ENCODE measurements around the gene KRT222. TPM values are rescaled to one million over a fixed set of nuclear protein-coding genes. Genes with fewer than 3 reads are reported as not detected.
A peak's percentile ranks its signal among the peaks of the same experiment; 100 is the strongest.

Gene KRT222
- polyA plus RNA-seq, 1 donor (not counting 4 experiments of a cell fraction or from before 2014, with no cell fraction given): 0.76 TPM

DNA sequence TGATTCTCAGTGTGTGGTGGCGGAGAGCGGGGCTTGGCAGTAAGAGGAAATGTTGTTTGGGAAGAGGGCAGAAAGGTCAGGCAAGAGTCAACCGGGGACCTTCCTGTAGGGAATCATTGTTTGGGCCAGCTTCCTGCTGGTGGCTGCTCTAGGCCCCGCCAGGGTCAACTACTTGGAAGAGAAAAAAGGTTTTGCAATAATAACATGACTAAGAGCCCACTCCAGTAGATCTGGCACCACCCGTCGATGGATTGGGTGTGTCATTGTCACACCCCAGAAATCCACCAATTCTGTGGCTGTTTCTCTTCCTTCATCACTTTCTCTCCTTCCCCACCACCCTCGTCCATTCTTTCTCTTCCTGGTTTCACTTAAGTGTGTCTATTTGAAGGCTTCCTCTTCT lies 42.8 kb upstream of the KRT222 start:
- Histone ChIP-seq H4K20me1 (ENCODE audit: control insufficient read depth, extremely low read depth, insufficient read depth, low read length) (no peaks in the 10 kb centered on the region), H3K27me3 (ENCODE audit: control insufficient read depth, extremely low read depth, insufficient read depth, low read length) (no peaks in the 10 kb centered on the region), H3K9me1 (ENCODE audit: control insufficient read depth, extremely low read depth, insufficient read depth, low read length) (no peaks in the 10 kb centered on the region), H3K27ac (ENCODE audit: control insufficient read depth, insufficient read depth, low read length) (no peak overlapping the region), H2AFZ (ENCODE audit: control insufficient read depth, low read length) (no peak overlapping the region), H3K36me3 (ENCODE audit: control insufficient read depth in 2 of 2, extremely low read depth in 1 of 2, insufficient read depth in 2 of 2, low read length in 2 of 2) (no peaks in the 10 kb centered on the region), H3K4me2 (ENCODE audit: control insufficient read depth, extremely low read depth, insufficient read depth, low read depth, low read length) (no peak overlapping the region), H3K4me3 (ENCODE audit: control insufficient read depth in 2 of 3, extremely low read depth in 1 of 3, insufficient read depth in 2 of 3, low read depth in 1 of 3, low read length in 3 of 3) (no peak overlapping the region), H3K4me1 (ENCODE audit: control insufficient read depth, extremely low read depth, insufficient read depth, low read length) (peaks cover 7% of the 10 kb centered on the region), H3K79me2 (ENCODE audit: control insufficient read depth, insufficient read depth, low read length) (no peaks in the 10 kb centered on the region), H3K9ac (ENCODE audit: control insufficient read depth, extremely low read depth, insufficient read depth, low read length) (no peak overlapping the region), H3K9me3 (ENCODE audit: control insufficient read depth, low read depth, low read length) (no peaks in the 10 kb centered on the region)
- DNase-seq (ENCODE audit: low read depth, low spot score) (no peak), FAIRE-seq (no peak)
- dilution Hi-C loops (cut with MboI; ENCODE audit: extremely low pct_ligation_motif_present, low sequenced_read_pairs): no loop called here
- no peak for TF ChIP-seq CTCF (optimal IDR thresholded peaks at IDR 0.05 in 1 of 3, IDR thresholded peaks at IDR 0.05 in 1 of 3, conservative IDR thresholded peaks at IDR 0.05 in 1 of 3; ENCODE audit: extremely low read depth in 1 of 3, insufficient read depth in 2 of 3, low read length in 3 of 3)
- no peak for TF ChIP-seq EZH2 (IDR thresholded peaks at IDR 0.05; ENCODE audit: low read length)

DNA sequence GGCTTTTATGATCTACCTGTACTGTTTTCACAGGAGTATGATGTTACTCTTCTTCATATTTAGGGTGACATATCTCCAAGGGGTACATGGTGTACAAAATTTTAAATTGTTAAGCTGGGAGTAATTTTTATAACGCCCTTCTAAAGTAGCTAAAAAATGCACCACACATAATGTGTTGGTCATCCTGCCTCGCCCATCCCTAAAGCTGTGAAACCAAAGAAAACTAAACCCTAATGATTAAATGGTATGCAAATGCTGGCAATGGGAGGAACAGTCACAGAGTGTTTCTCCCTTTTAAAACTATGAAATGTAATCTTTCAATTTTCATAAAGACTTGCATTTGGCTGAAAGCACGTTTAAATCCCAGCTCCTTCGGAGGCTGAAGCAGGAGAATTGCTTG lies 40.6 kb upstream of the KRT222 start:
- Histone ChIP-seq H3K4me2 (ENCODE audit: control insufficient read depth, extremely low read depth, insufficient read depth, low read depth, low read length) (peak overlapping the region; percentile 60), H3K4me3 (ENCODE audit: control insufficient read depth in 2 of 3, extremely low read depth in 1 of 3, insufficient read depth in 2 of 3, low read depth in 1 of 3, low read length in 3 of 3) (no peak overlapping the region), H3K27ac (ENCODE audit: control insufficient read depth, insufficient read depth, low read length) (no peak overlapping the region), H3K9me3 (ENCODE audit: control insufficient read depth, low read depth, low read length) (no peaks in the 10 kb centered on the region), H2AFZ (ENCODE audit: control insufficient read depth, low read length) (no peak overlapping the region), H3K36me3 (ENCODE audit: control insufficient read depth in 2 of 2, extremely low read depth in 1 of 2, insufficient read depth in 2 of 2, low read length in 2 of 2) (no peaks in the 10 kb centered on the region), H3K4me1 (ENCODE audit: control insufficient read depth, extremely low read depth, insufficient read depth, low read length) (peaks cover 7% of the 10 kb centered on the region), H3K9me1 (ENCODE audit: control insufficient read depth, extremely low read depth, insufficient read depth, low read length) (no peaks in the 10 kb centered on the region), H3K27me3 (ENCODE audit: control insufficient read depth, extremely low read depth, insufficient read depth, low read length) (no peaks in the 10 kb centered on the region), H4K20me1 (ENCODE audit: control insufficient read depth, extremely low read depth, insufficient read depth, low read length) (no peaks in the 10 kb centered on the region), H3K9ac (ENCODE audit: control insufficient read depth, extremely low read depth, insufficient read depth, low read length) (no peak overlapping the region), H3K79me2 (ENCODE audit: control insufficient read depth, insufficient read depth, low read length) (no peaks in the 10 kb centered on the region)
- TF ChIP-seq EZH2 (IDR thresholded peaks at IDR 0.05; ENCODE audit: low read length): no peak
- TF ChIP-seq CTCF (optimal IDR thresholded peaks at IDR 0.05 in 1 of 3, IDR thresholded peaks at IDR 0.05 in 1 of 3, conservative IDR thresholded peaks at IDR 0.05 in 1 of 3; ENCODE audit: extremely low read depth in 1 of 3, insufficient read depth in 2 of 3, low read length in 3 of 3): no peak
- no peak for DNase-seq (ENCODE audit: low read depth, low spot score)
- FAIRE-seq: no peak
- dilution Hi-C loops (cut with MboI; ENCODE audit: extremely low pct_ligation_motif_present, low sequenced_read_pairs): no loop called here
